22Rv1 (cell line): ENCODE data around the gene UBR4.
"Not testable (repeated sequence)": the region's sequence is repeated elsewhere in the genome, so short reads cannot be mapped to it uniquely, and the experiment has no call there.

Experiments
- H3K27ac ChIP-seq: fragments of 450-650 bp; 2 replicates; pipeline ENCODE4 v1.5.1; 2017
- ZFX ChIP-seq: fragments of 450-650 bp; IDR thresholded peaks from 2 replicates; pipeline ENCODE4 v1.6.1; 2017; ENCODE audit warnings: antibody characterized with exemption, borderline replicate concordance
- TF ChIP-seq, protein P1 (sequence below): fragments of 450-650 bp; IDR thresholded peaks from 2 replicates; pipeline ENCODE4 v1.5.1; 2017; ENCODE audit warnings: mild to moderate bottlenecking

The UBR4 gene

DNA sequence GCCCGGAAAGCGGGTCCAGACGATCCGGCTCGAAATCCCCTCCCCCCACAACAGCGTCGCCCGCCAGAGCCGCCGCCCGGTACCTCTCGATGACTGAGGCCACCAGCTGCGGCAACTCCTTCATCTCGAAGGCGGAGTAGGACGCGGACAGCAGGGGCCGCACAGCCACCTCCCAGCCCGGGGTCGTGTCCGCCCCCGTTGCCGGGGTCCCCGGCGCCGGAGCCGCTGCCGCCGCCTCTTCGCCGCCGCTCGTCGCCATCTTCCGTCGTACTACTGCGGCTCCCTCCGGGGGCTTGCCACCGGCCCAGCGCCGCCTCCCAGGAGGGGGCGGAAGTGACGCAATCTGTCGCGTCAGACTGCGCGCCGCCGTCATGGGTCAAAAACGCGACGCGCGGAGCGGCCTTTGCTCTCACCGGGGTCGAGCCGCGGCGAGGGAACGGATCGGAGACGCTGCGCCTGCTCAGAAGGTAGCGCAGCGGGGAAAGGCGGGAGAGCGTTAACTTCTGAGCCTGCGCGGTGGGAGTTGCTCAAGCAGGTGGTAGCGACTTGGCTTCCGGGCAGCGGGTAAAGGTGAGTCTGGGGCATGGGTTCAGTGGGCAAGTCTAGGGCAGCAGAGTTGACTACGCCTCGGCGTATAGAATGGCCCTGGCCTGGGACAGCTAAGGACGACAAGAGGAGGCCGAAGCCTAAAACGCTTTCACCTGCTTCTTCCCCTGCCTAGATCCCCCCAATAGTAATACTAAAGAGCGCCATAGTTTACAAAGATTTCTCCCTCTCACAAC lies at the start of gene UBR4:
UBR4 (minus strand) TSS at position 277 of the 782 bp plus-strand sequence; CDS start at position 259, 18 bp downstream.
- no peak for TF ChIP-seq ZFX
- TF ChIP-seq, protein P1, sequence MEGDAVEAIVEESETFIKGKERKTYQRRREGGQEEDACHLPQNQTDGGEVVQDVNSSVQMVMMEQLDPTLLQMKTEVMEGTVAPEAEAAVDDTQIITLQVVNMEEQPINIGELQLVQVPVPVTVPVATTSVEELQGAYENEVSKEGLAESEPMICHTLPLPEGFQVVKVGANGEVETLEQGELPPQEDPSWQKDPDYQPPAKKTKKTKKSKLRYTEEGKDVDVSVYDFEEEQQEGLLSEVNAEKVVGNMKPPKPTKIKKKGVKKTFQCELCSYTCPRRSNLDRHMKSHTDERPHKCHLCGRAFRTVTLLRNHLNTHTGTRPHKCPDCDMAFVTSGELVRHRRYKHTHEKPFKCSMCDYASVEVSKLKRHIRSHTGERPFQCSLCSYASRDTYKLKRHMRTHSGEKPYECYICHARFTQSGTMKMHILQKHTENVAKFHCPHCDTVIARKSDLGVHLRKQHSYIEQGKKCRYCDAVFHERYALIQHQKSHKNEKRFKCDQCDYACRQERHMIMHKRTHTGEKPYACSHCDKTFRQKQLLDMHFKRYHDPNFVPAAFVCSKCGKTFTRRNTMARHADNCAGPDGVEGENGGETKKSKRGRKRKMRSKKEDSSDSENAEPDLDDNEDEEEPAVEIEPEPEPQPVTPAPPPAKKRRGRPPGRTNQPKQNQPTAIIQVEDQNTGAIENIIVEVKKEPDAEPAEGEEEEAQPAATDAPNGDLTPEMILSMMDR: no peak
- peak within 1 kb of the TSS; percentile 92 for H3K27ac ChIP-seq

DNA sequence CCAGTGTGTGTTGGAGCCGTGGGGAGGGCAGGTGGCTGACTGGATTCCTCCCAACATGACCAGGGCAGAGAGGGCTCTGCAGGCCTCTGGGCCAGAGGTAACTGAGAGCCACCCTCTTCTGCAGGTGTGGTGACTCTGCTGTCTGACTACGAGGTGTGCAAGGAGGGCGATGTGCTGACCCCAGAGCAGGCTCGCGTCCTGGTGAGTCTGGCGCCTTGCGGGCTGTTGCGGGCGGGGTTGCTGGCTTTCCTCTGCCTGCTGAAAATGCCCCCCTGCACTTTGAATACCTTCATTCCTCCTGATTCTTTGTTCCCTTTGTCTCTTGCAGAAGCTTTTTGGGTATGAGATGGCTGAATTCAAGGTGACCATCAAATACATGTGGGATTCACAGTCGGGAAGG lies 48.3 kb upstream of the UBR4 start:
- H3K27ac ChIP-seq: no peak overlapping the region
- TF ChIP-seq, protein P1: no peak
- no peak for TF ChIP-seq ZFX

DNA sequence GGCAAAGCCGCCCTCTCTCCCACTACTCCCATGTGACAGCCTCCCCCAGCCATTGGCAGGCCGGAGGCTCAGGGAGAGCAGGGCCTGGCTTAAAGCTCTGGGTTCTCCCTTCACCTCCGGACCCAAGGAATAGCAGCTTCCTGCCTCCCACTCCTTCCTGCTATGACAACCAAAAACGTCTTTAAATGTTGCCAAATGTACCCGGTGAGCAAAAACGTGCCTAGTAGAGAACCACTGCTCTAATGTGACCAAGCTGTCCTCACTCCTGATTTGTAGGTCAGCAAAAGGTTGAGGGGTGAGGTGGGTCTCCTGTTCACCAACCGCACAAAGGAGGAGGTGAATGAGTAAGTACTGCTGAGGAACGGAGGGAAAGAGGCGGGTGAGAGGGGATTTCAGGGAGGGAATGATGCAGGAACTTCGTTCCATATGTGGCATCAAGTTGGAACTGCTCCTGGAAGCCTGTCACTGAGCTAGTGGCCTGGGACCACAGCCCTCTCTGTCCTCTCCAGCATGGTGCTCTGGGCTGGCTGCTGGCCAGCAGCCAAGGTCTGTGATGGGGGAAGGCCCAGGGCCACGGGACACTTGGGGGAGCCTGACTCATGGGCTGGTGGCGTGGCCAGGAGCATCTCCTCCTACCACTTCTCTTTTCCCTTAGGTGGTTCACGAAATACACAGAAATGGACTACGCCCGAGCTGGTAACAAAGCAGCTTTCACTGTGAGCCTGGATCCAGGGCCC lies 47.3 kb upstream of the UBR4 start:
- no peak overlapping the region for H3K27ac ChIP-seq
- TF ChIP-seq ZFX: no peak
- TF ChIP-seq, protein P1: no peak

DNA sequence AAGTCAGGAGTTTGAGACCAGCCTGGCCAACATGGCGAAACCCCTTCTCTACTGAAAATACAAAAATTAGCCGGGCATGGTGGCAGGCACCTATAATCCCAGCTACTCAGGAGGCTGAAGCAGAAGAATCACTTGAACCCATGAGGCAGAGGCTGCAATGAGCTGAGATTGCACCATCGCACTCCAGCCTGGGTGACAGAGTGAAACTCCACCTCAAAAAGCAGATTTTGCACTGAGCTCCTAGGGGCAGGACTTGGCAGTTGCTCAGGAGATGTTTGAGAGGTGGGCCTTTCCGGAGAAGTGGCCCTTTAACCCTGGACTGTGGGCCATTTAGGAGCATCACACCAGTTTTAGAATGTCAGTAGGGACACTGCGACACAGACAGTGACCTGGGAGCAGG lies 46.2 kb upstream of the UBR4 start:
- not testable (repeated sequence) for H3K27ac ChIP-seq

DNA sequence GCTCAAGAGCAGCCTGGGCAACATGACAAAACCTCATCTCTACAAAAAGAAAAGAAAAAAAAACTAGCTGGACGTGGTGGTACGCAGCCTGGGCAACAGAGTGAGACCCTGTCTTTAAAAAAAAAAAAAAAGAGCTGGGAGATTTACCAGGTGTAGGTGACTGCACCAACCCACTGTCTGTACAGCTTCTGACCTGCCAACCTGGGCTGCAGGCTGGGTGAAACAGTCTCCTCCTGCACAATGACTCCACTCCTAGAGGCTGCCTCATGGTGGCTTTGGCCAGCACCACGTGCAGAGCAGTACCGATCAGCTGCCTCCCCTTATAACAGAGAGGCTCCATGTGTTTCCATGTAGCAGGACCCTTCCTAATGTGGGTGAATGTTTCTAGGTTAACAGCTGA lies 45.2 kb upstream of the UBR4 start:
- no peak for TF ChIP-seq ZFX
- TF ChIP-seq, protein P1: no peak
- H3K27ac ChIP-seq: no peak overlapping the region

DNA sequence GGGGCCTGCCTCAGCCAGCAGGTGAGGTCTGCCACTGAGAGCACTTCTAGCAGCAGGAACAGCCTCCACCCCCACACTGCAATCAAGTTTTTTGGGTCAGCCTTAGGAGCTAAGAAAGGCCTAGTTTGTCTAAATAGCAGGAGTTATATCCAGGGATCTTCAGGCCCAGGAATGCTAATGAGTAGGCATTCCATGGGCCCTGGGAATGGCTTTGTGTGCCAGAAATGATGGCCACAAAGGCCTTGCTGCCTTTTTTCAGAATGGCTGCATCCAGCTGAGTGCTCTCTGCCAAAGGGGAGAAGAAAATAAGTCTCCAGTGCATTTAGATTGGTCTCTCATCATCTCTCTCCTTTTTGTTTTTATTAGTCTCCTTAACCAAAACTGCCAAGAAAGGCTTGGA lies 44.4 kb upstream of the UBR4 start:
- no peak for TF ChIP-seq ZFX
- TF ChIP-seq, protein P1: no peak
- no peak overlapping the region; the same call in 1 of the 2 replicates for H3K27ac ChIP-seq

DNA sequence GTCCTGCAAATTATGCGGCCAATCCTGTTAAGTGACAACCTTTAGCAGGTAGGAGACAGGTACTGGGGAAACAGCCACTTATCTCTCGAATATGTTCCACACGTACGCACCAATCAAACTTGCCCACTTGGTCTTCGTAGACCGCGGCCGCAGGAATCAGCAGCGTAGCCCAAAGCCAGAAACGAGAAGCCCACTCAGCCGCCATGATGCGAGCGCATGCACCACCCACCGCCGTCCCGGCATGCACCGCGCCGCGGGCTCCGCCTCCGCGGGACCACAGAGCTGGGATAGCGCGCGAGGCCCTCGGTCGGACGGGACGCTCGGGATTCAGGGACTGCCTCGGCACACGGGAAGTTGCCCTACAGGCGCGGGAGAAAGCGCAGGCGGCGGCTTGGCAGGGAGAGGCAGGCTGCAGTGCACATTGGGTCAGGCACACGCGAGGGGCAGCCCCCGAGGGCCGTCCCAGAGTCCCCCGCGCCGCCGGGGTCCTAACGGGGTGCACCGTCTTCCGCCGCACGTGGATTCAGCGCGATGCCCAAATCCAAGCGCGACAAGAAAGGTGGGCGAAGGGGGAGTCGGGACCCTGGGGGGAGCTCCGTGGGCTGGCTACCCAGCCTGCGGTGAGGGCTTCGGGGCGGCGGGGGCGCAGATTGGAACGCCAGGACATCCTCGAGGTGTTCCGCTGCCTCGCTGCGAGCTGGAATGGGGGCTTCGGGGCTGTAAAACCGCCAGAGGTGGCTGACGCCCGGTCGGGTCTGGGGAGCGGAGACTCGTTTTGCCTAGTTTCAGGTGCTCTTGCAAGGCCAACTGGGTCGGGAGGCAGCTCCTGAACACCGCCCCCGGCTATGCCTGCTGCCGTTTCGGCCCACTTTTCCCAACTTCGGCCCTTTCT lies 41.5 kb upstream of the UBR4 start, which contains the start of the genes EMC1 and MRTO4:
EMC1 (minus strand) TSS at position 220 of the 892 bp plus-strand sequence; CDS start at position 205, 15 bp downstream.
MRTO4 (plus strand) TSS at position 501 of the 892 bp plus-strand sequence; CDS start at position 532, 31 bp downstream.
- peak within 1 kb of the TSS; percentile 93 for H3K27ac ChIP-seq
- TF ChIP-seq, protein P1: no peak
- TF ChIP-seq ZFX: no peak
